C4-2B (cell line): Measurements from ENCODE around the gene SOAT2.

Experiments used
- ZFX ChIP-seq: fragments of 450-650 bp; IDR thresholded peaks from 2 replicates; pipeline ENCODE4 v1.6.1; 2017
- TF ChIP-seq, protein P1 (sequence below): fragments of 450-650 bp; conservative IDR thresholded peaks from 2 replicates; pipeline ENCODE4 v1.5.1; 2017; ENCODE audit warnings: mild to moderate bottlenecking

DNA sequence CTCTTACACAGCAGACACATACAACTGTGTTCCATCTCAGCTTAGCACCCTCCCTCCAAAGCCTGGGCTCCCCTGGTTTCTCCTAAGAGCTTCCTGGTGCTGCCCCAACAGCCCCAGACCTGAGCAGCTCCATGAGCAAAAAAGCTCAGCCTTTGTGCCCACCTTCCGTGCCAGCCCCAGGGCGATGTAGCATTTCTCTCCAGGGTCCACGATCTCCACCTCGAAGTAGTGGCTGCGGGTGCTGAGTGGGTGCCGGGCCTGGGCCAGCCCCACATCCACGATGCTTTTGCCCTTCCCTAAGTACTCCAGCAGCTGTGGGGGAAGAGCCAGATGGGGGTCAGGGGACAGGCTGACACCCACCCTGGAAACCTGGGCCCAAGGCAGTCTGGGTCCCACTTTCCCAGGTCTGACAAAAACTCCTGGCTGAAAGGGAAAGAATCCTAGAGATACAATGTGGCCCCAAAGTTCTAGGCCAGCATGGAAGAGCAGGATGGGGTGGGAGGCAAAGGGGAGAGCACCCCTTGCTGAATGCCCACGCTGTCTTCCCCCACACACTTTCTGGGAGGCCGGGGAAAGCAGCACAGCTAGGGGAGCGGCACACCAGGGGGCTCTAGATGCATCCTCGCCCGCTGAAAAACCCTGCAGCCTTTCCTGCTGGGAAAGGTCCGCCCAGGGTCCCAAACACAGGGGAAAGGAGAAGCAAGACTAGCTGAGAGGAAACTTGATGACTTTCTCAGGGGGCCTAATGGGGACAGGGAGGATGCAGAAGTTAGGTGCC, 35.1 kb upstream of the SOAT2 start:
- TF ChIP-seq, protein P1, sequence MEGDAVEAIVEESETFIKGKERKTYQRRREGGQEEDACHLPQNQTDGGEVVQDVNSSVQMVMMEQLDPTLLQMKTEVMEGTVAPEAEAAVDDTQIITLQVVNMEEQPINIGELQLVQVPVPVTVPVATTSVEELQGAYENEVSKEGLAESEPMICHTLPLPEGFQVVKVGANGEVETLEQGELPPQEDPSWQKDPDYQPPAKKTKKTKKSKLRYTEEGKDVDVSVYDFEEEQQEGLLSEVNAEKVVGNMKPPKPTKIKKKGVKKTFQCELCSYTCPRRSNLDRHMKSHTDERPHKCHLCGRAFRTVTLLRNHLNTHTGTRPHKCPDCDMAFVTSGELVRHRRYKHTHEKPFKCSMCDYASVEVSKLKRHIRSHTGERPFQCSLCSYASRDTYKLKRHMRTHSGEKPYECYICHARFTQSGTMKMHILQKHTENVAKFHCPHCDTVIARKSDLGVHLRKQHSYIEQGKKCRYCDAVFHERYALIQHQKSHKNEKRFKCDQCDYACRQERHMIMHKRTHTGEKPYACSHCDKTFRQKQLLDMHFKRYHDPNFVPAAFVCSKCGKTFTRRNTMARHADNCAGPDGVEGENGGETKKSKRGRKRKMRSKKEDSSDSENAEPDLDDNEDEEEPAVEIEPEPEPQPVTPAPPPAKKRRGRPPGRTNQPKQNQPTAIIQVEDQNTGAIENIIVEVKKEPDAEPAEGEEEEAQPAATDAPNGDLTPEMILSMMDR: no peak
- TF ChIP-seq ZFX: no peak
